Type B pancreatic cell (in vitro differentiated cells): ENCODE data around the gene SLC35F3. TPM values are rescaled to one million over a fixed set of nuclear protein-coding genes. Genes with fewer than 3 reads are reported as not detected.

Source experiments
- DNase-seq: peaks from one replicate; pipeline ENCODE4 v3.0.0; 2021; ENCODE audit warnings: mixed read lengths; ENCODE audit not compliant: unreplicated experiment; ENCODE audit errors: extremely low spot score
- H3K27ac Mint-ChIP-seq: 2 replicates; pipeline ENCODE4 v1.8.0; 2021; ENCODE audit warnings: mild to moderate bottlenecking, mixed read lengths
- H3K27me3 Mint-ChIP-seq: 2 replicates; pipeline ENCODE4 v1.8.0; 2021; ENCODE audit warnings: mixed read lengths
- H3K36me3 Mint-ChIP-seq: 2 replicates; pipeline ENCODE4 v1.8.0; 2021; ENCODE audit warnings: mixed read lengths
- H3K4me1 Mint-ChIP-seq: one replicate; pipeline ENCODE4 v1.8.0; 2021; ENCODE audit warnings: mixed read lengths; ENCODE audit not compliant: unreplicated experiment
- H3K4me3 Mint-ChIP-seq: 2 replicates; pipeline ENCODE4 v1.8.0; 2021; ENCODE audit warnings: mild to moderate bottlenecking, mixed read lengths
- H3K9me3 Mint-ChIP-seq: 2 replicates; pipeline ENCODE4 v1.8.0; 2021; ENCODE audit warnings: mixed read lengths
- microRNA-seq: library from miRNA; unstranded; fragments of <30 nt; microRNA quantifications from one replicate; pipeline ENCODE4, GENCODE V29; 2020
- total RNA-seq: library from RNA; stranded (reverse); gene quantifications from 2 replicates; pipeline ENCODE4 v1.2.1, GENCODE V29; 2021; ENCODE audit warnings: low replicate concordance
- TF ChIP-seq, protein P1 (sequence below): fragments of 200-600 bp; sonication (generic); conservative IDR thresholded peaks from 2 replicates; pipeline ENCODE4 v1.5.0; 2021; ENCODE audit warnings: antibody characterized with exemption, mild to moderate bottlenecking

The SLC35F3 gene
- total RNA-seq, 1 donor from 2014 or later = 2.1 TPM

- peak within 1 kb of the TSS; percentile 96 for H3K27ac Mint-ChIP-seq
- TF ChIP-seq, protein P1, sequence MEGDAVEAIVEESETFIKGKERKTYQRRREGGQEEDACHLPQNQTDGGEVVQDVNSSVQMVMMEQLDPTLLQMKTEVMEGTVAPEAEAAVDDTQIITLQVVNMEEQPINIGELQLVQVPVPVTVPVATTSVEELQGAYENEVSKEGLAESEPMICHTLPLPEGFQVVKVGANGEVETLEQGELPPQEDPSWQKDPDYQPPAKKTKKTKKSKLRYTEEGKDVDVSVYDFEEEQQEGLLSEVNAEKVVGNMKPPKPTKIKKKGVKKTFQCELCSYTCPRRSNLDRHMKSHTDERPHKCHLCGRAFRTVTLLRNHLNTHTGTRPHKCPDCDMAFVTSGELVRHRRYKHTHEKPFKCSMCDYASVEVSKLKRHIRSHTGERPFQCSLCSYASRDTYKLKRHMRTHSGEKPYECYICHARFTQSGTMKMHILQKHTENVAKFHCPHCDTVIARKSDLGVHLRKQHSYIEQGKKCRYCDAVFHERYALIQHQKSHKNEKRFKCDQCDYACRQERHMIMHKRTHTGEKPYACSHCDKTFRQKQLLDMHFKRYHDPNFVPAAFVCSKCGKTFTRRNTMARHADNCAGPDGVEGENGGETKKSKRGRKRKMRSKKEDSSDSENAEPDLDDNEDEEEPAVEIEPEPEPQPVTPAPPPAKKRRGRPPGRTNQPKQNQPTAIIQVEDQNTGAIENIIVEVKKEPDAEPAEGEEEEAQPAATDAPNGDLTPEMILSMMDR = peak; percentile 32
These were observed 468.8 kb downstream of the SLC35F3 start, which contains the start of gene COA6 for GRCh38 chr1:234373064-234373958. COA6 (plus strand) TSS chr1:234373456; CDS start chr1:234373467, 11 bp downstream.

DNA sequence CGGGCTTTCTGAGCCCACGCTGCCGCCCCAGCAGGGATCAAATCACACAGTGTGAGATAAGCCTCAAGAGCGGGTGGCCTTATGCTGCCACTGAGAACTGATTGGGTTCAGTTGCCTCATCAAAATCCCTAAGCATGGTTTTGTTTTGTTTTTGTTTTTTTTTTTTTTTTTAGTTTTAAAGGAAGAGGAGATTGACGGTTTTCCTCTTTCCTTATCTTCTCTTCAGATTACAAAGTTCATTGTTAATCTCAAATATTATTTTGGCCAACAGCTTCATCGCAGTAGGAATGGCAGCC lies 469.4 kb downstream of the SLC35F3 start:
- Mint-ChIP-seq H3K27me3 (peaks cover 9% of the 10 kb centered on the region), H3K4me3 (peak overlapping the region; percentile 96), H3K4me1 (peaks cover 15% of the 10 kb centered on the region), H3K36me3 (peaks cover 19% of the 10 kb centered on the region), H3K27ac (peak overlapping the region; percentile 96), H3K9me3 (no peaks in the 10 kb centered on the region)
- TF ChIP-seq, protein P1 = no peak
- DNase-seq = no peak

More at GRCh38 chr1:234373064-234373958, 468.8 kb downstream of the SLC35F3 start, which contains the start of gene COA6:
- Mint-ChIP-seq H3K9me3 (no peaks in the 10 kb centered on the region), H3K4me3 (peak within 1 kb of the TSS; percentile 96), H3K36me3 (peaks cover 16% of the 10 kb centered on the region), H3K4me1 (peaks cover 15% of the 10 kb centered on the region), H3K27me3 (peaks cover 15% of the 10 kb centered on the region)
- peak; percentile 82 for DNase-seq

Small RNA genes within 50 kb of the gene (microRNA-seq; reads per million reads assigned to microRNA genes)
- gene MIR4671 = not detected
